NCI-H774 (cell line): Measurements from ENCODE around the gene UVSSA.
"Not testable (repeated sequence)": the region's sequence is repeated elsewhere in the genome, so short reads cannot be mapped to it uniquely, and the experiment has no call there.

ENCODE experiments used
- DNase-seq: peaks from one replicate; lab custom pipeline; 2025; lab: John Stamatoyannopoulos, UW

The UVSSA gene

GRCh38 chr4:1331591-1332353, 15.2 kb upstream of the UVSSA start:
- DNase-seq = no peak

GRCh38 chr4:1332686-1333085, 14.3 kb upstream of the UVSSA start:
- no peak for DNase-seq

- DNase-seq = no peak
These were observed 13.8 kb upstream of the UVSSA start for GRCh38 chr4:1333256-1333655.

- not testable (repeated sequence) for DNase-seq
These were observed 13.0 kb upstream of the UVSSA start for GRCh38 chr4:1333851-1334578.

GRCh38 chr4:1334579-1334895, 12.5 kb upstream of the UVSSA start:
- no peak for DNase-seq

- not testable (repeated sequence) for DNase-seq
These were observed 11.7 kb upstream of the UVSSA start for GRCh38 chr4:1335193-1335883.

- DNase-seq = no peak
These were observed 10.9 kb upstream of the UVSSA start for GRCh38 chr4:1336088-1336491.

GRCh38 chr4:1337376-1337831, 9.6 kb upstream of the UVSSA start:
- no peak for DNase-seq

- no peak for DNase-seq
These were observed 8.9 kb upstream of the UVSSA start for GRCh38 chr4:1337951-1338751.

GRCh38 chr4:1338752-1339414, 8.1 kb upstream of the UVSSA start:
- DNase-seq = no peak

- no peak for DNase-seq
These were observed 7.5 kb upstream of the UVSSA start for GRCh38 chr4:1339489-1339888.

- DNase-seq = no peak
These were observed 6.7 kb upstream of the UVSSA start for GRCh38 chr4:1340181-1340747.

GRCh38 chr4:1340861-1341260, 6.1 kb upstream of the UVSSA start:
- no peak for DNase-seq

- no peak for DNase-seq
These were observed 5.0 kb upstream of the UVSSA start for GRCh38 chr4:1342003-1342402.

GRCh38 chr4:1344696-1345095, 2.3 kb upstream of the UVSSA start:
- DNase-seq = no peak

GRCh38 chr4:1345903-1346780, 866 bp upstream of the UVSSA start:
- no peak for DNase-seq

- peak; percentile 48 for DNase-seq
These were observed 429 bp downstream of the UVSSA start for GRCh38 chr4:1347410-1347864.

GRCh38 chr4:1348014-1348513, 1.1 kb downstream of the UVSSA start:
- no peak for DNase-seq

- DNase-seq = no peak
These were observed 1.7 kb downstream of the UVSSA start for GRCh38 chr4:1348746-1349145.
